ENCODE results near the gene PDCD11.
"Not testable (repeated sequence)": the region's sequence is repeated elsewhere in the genome, so short reads cannot be mapped to it uniquely, and the experiment has no call there.

Gene PDCD11

DNA sequence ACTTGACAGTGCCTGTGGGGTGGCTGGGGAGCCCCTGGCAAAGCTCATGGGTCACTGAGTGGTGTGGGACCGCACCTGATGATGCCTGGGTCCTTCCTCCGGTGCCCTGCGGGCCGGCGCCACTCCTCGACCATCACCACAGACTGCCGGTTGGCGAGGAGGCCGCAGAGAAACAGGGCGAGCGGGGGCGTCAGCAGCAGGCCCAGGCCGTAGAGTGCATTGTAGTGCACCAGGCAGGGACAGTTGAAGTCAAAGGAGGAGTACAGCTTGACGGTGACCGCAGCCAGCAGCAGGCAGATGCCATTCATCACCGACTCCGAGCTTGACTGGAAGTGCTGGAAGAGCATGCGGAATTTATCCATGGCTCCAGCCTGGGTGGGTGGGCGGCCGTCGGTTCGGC, 82.2 kb downstream of the PDCD11 start:
- DNase-seq = no peak

DNA sequence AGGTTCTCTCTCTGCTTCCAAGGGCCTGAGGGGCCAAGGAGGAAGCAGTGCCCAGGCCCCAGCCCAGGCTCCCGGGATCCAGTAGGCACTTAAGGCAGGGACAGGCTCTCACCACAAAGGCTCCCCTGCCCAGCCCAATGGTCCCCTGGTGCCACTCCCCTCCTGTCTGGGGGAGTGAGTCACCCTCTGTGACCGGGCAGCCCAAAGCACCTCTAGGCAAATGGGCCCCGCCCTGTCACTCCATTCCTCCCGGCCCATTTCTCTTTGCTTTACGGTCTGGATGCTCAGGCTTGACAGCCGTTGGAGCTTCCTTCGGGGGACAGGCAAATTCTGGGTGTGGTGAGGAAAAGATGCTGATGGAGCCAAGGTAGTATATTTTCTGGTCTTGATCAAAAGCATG, 82.7 kb downstream of the PDCD11 start, which contains the start of gene CALHM3:
TSS of gene CALHM3 (minus strand) at position 106 of the 400 bp plus-strand sequence. CDS start 208 bp downstream, outside the sequence.
- no peak for DNase-seq

DNA sequence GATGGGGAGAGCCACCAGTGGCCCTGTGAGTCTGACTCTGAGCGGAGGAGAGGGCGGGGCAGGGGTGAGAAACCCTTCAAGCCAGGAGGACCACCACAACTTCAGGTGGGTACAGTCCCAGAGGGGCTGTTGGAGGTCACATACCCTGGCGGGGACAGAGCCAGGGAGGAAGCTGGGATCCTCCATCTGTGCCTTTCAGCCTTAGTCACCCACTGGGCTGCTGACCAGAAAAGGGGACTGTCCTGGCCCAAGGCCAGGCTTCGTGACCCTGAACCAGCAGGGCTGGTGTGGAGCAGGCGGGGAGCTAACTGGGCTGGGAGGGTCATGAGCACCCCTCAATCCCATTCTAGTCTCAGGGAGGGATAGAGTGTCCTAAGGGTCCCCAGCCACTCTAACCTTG, 84.1 kb downstream of the PDCD11 start:
- DNase-seq = no peak

DNA sequence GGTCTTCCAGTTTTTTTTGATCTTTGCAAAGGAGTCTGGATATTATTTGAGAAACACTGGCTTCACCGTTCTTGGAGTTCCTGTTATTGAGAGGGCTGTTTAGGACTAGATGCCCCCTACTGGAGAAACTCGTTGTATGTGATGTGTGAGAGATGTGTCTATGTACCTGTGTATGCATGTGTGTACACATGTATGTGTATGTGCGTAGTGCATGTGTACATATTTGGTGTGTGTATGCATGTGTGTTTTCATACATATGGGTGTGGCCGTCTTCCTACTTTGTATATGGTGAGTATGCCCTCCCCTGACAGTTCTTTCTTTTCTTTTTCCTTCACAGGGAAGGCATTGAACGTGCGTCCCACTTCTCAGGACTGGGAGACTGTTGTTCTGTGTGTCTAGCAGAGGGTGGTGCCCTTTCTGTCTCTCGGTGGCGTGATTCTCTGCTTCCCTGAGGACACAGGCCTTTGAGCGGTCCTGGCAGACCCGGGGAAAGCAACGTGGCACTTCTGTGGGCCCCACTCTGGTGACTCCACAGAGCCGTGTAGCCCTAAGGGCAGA, 85.6 kb downstream of the PDCD11 start:
- DNase-seq = peak in 3 of 6 experiments; percentile 30 to 64 (median 58)

DNA sequence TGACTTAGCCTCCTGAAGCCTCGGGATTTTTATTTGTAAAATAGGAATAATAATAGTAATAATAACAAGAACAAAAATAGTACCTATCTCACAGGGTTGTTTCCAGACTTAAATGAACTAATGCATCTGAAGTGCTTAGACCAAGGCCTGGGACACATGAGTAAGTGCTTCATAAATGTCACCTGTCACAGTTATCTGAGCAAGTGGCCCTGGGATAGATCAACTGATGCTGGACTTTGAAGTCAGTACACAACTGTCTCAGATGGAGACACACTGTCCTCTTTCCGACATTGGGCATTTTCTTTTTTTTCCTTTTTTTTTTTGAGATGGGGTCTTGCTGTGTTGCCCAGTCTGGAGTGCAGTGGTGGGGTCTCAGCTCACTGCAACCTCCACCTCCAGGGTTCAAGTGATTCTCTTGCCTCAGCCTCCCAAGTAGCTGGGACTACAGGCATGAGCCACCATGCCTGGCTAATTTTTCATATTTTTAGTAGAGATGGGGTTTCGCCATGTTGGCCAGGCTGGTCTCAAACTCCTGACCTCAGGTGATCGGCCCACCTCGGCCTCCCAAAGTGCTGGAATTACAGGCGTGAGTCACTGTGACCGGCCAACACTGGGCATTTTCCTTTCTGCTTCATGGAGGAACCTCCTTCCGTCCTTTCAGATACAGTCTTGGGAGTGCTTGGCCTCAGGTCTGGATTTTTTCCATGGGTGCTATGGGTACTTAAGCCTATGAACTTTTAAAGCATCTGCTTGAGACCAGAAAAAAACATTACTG, 90.4 kb downstream of the PDCD11 start:
- not testable (repeated sequence) for DNase-seq

DNA sequence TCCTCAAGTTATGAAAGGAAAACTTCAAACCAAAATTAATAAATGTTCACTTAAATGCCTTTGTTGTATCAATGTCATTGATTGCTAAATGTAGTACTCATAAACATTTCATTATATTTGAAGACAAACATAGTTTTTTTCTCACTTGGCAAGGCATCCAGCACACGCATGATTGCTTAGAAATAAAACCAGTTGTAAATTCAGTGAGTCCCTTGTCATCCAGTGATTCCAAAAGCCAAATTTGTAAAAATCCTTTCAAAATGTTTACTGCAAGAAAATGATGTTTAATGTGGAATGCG, 90.9 kb downstream of the PDCD11 start:
- no peak for DNase-seq

DNA sequence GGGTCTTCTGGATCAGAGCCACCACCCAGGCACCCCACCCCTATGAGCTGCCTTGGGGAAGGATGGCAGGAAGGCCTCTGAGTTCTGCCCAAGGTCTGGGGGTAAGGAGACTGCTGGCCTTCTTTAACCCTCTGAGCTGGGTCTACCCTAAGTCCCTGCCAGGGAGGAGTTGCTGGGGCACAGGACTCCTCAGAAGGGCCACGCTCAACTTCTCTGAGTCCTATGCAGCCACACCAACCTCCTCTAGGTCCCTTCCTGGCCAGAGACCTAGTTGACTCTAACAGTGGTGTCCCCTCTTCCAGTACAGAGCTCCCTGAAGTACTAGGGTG, 94.5 kb downstream of the PDCD11 start:
- DNase-seq = no peak

DNA sequence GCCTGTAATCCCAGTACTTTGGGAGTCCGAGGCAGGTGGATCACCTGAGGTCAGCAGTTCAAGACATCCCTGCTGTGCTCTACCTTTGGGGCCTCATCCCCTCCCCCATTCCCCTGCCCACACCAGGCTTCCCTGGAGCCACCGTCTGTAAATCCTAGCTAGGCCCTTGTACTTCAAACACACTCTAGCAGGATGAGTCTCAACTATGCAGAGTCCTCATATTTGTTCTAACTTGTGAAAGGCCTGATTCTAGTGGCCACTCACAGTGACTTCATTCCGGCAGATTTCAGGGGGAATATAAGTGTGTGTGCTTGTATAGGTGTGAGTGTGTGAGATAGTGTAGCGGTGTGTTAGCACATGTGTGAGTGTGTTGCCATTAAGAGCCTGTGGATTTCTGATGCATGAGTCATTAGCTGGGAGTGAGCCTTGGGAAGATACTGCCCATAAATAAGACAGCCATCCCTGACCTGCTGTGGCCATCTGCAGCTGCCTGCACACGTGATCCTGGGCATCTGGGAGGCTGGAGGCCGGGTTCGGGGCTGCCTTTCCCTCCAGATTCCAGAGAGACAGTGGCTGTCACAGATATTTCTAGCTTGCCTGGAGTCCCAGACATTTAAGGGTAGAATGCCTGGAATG, 95.4 kb downstream of the PDCD11 start:
- no peak for DNase-seq

DNA sequence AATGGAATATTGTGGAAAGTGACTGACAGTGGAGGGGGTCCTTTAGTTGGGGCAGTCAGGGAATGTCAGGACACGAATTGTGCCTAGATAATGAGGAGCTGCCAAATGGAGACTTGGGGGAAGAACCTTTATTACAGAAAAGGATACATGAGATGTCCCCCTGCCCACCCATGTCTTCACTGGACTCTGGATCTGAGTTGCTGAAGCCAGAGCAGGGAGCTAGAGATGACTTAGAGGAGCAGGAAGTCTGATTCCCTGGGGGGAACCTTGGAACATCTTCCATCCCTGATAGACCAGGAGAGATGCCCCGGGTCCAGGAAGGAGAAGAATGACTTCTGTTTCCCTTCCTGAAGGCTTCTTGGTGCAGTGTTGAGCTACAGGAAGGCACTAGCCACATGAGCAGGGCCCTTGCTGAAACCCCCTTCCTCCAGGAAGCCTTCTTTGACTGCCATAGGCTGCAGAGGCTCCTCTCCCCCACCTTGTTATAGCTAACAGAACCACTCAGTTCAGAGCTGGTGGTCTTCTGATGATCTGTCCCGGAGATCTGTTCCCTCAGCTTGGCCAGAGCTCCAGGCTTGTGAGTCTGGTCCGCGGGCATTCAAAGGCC, 96.3 kb downstream of the PDCD11 start:
- no peak for DNase-seq

DNA sequence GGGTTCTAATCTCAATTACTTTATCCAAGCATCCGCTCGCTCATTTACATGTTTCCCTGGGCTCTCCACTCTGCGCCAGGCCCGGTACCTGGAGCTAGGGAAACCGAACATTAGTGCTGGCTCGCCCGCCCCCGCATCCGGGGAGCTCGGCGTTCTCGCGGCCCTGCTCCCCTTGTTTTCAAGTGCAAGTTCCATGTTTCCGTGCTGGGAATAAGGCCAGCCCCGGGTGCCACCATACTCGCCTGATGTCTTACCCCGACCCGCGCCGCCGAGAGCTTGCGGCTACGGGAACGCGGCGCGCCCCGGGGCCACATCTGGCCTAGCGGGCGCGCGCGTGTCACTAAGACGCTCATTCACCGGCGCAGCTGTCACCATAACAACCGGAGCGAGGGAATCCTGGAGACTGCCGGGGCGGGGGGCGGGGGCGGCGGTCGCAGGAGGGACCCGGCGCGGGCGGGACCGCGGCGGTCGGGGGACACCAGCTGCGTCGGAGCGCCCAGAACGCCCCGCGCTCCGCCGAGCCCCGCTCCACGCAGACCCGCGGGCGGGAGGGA, 97.0 kb downstream of the PDCD11 start, which contains the start of gene NEURL1:
TSS of gene NEURL1 (plus strand) at position 344 of the 554 bp plus-strand sequence. CDS start 683 bp downstream, outside the sequence.
- DNase-seq = peak in 1 of 6 experiments; percentile 11

DNA sequence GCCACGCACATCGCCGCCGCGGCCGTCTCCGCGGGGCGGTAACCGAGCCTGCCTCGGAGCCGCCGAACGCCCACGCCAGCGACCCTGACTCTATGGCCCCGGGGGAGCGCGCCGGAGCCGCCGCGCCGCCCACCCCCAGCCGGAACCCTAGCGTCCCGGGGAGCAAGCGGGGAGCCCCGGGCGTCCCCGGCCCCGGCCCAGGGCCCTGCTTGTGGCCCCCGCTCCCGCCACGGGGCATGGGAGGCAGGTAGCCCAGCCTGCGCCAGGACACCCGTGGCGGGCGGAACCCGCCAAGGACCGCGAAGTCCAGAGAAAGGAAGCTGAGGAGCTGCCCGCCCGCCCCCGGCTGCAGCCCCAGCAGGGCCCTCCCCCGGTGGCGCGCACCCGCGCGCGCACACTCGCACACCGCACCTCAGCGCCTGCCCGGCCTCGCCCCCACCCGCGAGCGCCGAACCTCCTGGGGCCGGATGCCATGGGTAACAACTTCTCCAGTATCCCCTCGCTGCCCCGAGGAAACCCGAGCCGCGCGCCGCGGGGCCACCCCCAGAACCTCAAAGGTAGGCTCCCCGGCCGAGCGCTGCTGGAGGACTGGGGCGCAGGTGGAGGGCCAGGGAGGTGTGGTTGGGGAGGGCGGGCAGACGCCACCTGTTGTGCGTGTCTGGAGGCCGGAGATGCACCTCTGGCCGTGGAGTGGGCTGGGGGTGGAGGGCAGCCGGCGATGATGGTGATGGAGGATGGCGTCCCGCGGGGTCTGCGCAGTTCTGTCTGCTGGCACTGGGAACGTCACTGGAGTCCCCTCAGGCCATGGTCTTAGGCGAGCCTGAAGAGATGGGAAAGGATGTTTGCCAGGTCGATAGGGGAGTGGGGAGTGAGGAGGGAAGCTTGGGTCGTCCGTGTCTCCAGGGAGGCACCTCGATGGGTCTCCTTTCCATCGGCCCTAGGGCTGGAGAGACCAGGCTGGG, 97.8 kb downstream of the PDCD11 start:
- DNase-seq = no peak

DNA sequence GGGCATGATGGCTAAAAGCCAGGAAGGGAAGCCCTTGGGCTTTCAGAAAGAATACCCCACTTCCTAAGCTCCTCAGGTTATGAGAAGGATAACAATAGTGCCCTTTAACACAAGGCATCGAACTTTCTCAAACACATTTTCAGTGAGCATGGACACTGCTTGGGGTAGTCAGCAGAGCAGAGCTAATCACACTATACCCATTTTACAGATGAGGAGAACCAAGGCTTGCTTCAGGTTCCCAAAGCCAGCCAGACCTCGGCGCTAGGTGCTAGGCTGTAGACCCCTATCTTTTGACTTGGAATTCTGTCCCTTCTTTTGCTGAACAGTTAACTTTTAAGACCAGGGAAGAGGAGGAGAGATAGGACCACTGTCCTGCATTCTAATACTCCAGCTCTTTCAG, 98.9 kb downstream of the PDCD11 start:
- DNase-seq = no peak

All from stimulated activated naive CD4-positive, alpha-beta T cell (primary cell).